CD4-positive, alpha-beta T cell treated with Interleukin-6 for 4 hours (primary cell): Measurements from ENCODE around the gene BRD1.
"Not testable (repeated sequence)": the region's sequence is repeated elsewhere in the genome, so short reads cannot be mapped to it uniquely, and the experiment has no call there.

Experiments used
- DNase-seq: peaks from one replicate; pipeline ENCODE4 v3.0.0-alpha.2; 2020; ENCODE audit warnings: mixed read lengths

The BRD1 gene

DNA sequence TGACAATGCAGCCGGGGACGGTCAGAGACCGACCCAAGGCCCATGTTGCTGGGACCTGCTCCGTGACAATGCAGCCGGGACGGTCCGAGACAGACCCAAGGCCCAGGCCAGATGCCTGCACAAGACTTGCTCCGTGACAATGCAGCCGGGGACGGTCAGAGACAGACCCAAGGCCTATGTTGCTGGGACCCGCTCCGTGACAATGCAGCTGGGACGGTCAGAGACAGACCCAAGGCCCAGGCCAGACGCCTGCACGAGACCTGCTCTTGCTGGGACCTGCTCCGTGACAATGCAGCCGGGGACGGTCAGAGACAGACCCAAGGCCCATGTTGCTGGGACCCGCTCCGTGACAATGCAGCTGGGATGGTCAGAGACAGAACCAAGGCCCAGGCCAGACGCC is 45.8 kb downstream of the BRD1 start:
- DNase-seq = not testable (repeated sequence)

DNA sequence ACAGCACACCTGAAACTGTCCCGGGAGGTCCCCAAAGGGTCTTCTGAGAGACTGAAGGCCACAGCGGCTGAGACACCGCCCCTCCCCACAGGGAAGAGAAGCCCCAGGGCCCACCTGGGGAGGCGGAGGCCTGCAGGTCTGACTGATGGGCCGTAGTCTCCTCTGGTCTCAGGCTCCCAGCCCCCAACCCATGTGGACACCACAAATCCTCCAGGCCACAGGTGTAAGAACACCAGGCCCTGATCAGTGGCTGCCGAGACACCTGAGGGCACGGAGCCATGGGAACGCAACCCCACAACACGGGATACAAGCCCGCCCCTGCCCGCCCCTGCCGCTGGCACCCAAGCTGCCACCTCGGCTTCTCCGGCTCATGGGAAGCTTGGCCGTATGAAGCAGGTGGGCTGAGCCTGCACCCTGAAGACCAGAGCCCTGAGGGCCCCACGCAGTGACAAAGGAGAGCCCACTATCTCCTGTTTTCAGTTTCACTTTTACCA is 46.3 kb downstream of the BRD1 start:
- no peak for DNase-seq

GRCh38 chr22:49780698-49781288 is 46.9 kb downstream of the BRD1 start:
- DNase-seq = no peak

- no peak for DNase-seq
Observed at GRCh38 chr22:49779853-49780697, 47.6 kb downstream of the BRD1 start.

- DNase-seq = no peak
Observed at GRCh38 chr22:49779211-49779610, 48.5 kb downstream of the BRD1 start.

DNA sequence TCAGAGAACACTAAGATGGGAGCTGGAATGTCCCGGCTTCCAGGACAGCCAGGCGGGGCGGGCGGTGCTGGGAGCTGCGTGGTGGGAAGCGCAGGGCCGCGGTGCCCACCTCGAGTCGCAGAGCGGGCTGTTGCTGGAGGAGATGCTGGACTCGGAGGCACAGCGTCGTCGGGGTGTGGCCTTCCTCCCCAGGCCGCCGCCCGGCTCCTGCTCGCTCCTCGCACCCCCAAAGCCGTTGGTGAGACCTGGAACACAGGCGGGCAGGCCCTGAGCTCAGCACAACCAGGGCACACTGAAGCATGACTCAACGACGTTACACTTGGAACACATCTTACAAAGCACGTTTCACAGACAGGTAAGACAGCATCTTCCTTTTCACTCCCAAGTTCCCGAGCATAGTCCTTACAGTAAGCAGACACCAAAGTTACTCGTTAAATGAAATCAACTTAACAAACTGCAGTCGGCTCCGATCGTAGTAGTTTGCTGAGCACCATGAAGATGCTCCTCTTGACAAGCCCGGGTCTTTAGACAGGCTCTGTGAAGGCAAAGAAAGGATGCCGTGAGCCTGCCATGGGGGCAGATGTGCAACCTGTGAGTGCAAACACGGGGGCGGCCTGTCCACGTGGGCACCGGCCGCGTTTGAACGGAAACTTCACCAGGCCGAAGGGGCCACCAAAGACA is 50.0 kb downstream of the BRD1 start:
- no peak for DNase-seq

DNA sequence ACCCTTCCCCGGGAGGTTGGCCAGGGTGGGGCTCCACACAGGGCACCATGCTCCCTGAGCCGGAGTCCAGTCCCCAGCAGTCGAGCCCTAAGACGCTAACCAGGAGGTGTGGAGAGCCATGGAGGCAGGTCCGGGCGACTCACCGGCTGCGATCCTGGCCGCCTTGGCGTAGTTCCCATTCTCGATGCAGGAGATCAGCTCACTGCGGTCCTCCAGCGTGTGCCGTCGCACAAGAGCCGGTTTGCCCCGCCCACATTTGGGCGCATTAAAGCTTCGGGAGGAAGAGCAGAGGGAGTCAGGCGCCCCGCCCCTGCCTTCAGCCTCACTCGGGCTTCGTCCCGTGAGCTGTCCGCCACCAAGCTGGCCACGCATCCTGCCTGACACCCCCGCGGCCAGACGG is 50.8 kb downstream of the BRD1 start:
- no peak for DNase-seq

- DNase-seq = no peak
Observed at GRCh38 chr22:49775867-49776511, 51.7 kb downstream of the BRD1 start.

DNA sequence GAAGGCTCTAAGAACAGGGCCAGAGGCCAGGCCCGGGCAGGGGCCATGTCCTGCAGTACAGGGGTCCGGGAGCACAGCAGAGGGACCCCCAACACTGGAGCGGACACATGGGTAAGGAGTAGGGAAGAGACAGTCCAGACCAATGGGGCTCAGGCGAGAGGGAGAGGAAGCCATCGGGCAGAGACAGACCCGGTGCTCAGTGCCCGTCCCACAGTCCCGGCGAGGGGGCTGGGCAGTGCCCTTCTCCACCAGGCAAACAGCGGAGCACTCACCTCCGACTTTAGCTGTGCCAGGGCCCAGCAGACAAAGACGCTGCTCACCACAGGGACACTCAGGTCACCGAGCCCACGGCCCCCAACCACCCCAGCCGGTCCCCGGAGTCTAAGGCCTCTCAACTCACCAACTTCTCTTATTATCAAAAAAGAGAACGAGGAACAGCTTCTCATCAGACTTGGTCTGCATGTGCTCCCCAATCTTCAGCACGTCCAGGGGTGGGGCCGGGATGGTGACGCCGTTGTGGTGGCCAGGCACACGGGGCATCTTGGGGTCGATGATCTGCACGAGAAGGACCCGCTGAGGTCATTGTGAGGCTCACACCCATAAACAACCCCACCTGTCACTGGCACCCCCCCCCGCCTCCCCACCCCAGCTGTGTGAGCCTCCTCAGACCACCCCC is 52.3 kb downstream of the BRD1 start:
- DNase-seq = no peak

DNA sequence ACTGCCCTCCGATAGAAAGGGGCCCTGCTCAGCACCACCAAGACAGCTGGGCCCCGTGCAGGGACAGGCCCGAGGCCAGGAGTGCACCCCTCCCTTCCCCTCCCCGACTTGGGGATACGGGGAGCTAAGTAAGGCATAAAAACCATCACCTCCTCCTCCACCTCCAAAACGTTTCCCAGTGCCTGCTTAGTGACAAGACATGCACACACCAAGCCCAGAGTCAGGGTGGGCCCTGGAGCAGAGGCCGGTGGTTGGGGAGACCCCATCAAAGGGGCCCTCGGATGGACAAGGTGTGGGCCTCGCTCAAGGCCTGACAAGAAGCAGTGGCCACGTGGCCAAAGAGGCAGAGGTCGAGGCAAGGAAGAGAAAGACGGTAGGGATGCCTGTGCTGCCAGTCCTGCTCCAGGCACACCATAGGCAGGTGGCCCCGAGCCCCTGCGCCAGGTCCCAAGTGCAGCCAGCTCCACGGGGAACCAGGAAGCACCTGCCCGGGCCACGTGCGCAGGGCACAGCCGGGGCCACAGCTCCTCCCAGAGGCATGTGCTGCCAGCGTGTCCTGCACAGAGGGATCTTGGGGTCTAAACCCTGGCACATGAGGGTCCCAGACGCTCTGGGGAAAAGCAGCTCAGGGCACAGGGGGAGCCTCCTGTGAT is 53.0 kb downstream of the BRD1 start:
- DNase-seq = no peak

DNA sequence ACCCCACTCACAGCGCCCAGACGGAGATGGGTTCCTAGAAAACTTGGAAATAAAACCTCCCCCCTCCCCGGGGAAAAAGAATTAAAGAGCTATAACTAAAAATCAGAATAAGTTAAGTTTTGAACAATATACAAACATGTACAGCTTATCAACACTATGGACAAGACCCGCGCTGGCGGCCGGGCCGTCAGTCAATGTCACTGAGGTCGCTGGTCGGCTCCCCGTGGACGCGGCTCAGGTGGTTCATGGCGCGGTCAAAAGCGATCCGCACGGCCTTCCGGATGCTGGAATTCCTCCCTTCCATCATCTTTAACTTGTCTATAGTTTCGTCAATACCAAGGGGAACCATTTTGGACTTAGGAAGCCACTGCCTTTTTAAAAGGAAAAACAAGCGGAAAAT is 53.6 kb downstream of the BRD1 start:
- no peak for DNase-seq

DNA sequence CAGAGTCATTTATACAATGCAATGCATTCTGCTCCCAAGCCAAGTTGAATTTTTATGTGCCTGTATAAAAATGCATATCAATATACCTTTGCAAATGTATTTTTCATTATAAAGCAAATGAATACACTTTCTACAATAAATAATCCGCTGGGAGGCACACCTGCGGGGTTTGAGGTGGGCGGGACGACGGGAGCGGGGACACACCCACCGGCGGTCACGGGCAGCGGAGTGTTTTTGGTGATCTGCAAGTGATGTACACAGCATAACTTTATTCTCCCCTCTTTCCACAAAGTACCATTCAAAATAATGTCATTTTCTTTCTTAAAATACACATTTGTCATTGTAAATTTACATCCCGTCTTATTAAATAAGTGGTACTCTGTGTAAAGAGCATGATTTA is 54.1 kb downstream of the BRD1 start:
- no peak for DNase-seq

GRCh38 chr22:49772692-49773091 is 55.0 kb downstream of the BRD1 start:
- DNase-seq = no peak

DNA sequence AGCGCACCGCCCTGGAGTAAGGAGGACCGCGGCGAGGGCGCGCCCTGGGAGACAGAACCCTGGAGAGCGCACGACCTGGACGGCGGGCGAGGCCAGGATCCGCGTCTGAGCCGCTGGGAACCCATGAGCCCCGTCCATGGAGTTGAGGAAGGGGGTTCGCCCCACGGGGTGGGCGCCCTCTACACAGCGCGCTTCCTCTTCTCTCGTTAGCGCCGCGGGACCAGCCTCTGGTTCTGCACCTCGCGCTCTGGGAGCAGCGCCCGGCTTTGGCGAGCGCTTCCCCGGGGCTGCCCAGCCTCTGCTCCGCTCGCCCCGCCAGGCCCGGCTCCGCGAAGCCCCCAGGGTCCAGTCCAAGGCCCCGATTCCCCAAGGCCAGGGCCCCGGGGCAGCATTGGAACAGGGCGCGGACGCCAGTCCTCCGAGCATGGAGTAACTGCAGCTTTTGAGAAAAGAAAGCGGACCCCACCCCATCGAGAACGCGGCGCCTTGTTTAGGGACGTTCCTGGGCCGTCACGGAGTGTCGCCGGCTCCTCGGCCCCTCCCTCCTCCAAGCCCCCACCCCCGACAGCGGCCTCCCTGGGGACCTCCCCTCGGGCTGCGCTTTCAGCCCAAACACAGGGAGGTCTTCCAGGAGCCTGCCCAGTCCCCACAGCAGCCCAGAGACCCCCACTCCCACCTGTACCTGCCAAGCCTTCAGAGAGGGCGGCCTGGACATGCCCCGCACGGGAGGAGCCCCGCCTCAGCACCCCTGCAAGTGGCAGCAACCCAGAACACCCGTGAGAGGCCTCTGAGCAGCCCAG is 56.2 kb downstream of the BRD1 start:
- no peak for DNase-seq

DNA sequence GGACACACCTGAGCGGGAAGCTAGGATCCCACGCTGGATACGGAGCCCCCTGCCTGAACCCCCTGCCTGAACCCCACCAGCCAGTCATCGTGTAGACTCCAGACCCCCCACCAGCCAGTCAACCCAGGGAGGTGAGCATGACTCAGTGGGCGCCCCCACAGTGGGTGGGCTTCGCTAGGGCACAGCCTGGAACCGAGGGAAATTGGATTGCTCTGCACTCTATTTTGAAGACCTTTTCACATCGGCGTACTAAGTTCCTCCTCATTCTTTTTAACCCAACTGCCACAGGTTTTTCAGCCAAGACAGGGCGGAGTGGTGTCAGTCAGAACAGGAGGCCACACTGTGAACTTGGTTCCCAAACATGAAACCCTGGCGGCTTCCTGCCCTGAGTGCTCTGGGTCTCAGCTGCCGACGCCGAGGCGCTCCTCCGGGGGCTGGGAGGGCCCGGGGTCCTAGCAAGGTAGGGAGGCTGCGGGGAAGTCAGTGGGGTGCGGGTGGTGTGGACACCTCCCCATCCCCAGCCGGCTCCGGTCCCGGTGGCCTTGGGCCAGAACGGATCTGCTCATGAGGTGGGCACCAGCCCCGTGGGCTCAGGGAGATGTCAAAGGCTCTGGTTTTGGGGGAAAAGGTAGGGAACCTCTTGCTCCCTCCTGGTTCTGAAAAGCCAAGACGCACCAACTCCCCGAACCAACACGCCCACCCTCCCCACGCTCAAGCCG is 57.0 kb downstream of the BRD1 start:
- DNase-seq = no peak

DNA sequence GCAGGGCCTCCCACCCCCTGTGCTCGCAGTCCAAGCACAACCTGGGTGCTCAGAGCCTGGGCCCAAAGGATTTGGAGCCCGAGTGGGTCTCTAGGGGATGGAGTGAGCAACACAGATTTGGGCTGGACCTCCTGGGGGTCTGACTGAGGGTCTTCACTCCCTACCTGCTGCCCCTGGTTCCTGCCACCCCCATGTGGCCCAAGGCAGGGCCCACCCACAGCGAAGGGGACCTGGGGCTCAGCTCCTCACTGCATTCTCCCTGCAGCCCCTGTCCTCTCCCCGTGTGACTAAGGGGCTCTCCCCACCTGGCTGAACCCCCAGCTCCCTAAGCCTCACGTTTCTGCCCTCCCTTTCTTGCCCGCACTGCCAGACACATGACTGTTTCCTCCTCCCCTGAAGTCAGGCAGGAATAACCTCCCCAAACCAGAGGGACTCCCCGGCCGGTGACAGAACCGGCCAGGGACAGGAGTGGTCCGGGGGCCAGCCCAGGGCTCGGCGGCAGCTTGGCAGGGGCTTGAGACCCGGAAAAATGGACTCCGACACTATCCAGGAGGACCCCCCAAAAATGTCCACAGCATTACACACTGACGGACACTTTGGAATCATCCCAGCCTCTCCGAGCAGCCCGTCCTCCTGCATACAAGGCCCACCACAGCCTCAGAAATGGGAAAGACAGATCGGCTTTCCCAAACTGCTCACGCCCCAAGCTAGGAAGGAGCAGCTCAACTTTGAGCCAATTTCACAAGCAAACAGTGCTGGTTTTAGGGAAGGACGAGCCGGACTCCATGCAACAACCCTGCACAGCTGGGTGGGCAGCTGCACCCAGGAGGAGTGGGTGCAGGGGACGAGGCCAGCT is 57.8 kb downstream of the BRD1 start:
- DNase-seq = no peak

GRCh38 chr22:49768951-49769690 is 58.6 kb downstream of the BRD1 start:
- DNase-seq = no peak

DNA sequence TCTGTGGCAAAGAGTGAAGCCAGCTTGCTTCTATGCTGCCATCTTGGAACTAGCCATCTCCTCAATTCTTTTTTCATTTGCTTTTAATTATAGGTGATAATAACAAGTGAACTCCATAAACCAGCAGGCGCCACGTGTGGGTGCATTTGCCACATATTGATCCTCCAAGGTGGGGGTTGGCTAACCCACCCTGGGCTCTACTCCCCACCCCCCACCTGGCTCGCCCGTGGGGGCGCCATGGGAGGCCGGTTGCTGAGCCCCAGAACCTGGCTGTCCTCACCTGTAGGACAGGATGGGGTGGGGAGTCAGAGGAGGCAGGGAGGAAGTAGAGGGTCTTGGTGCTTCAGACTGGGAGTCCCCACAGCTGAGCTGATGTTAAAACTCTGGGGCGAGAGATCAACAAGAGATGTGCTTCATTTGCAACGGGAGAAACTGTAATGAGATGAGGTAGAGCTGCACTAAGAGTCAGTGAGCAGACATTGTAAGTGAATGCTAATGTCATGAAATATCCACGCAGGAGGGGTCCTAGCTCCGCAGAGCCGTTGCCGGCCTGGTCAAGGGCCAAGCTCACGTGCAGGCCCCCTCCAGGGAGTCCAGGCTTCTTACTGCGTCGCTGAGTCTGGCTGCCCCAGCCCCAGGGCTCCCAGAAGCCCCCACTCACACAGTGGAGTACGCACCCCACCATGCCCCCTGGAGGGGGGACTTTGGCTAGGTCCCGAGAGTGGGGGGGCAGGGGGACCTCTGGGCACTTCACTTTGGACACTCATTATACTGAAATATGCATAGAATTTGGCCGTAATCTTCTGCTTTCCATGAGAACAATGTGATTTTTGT is 59.4 kb downstream of the BRD1 start:
- no peak for DNase-seq
